Breast epithelium (tissue), 4 donors: ENCODE results near the gene UGT1A4. TPM values are rescaled to one million over a fixed set of nuclear protein-coding genes. Genes with fewer than 3 reads are reported as not detected.

ENCODE experiments used
- DNase-seq, 2 donors: peaks; one replicate each; pipeline ENCODE4 v3.0.0-alpha.2; 2019; ENCODE audit warnings: low spot score in 2 of 2
- H3K27ac ChIP-seq, 2 donors: fragments of 200-600 bp; sonication (generic) in 1 of 2; one replicate each; pipeline ENCODE4 v1.5.1; 2016 to 2019; ENCODE audit warnings: mild to moderate bottlenecking in 1 of 2
- H3K27me3 ChIP-seq, 2 donors: fragments of 200-600 bp; sonication (generic) in 1 of 2; one replicate each; pipeline versions ENCODE4 v1.5.1 to v1.6.0; 2017 to 2019; ENCODE audit warnings: control low read depth in 1 of 2, mild to moderate bottlenecking in 1 of 2
- H3K36me3 ChIP-seq: fragments of 200-600 bp; one replicate; pipeline ENCODE4 v1.5.1; 2019
- H3K4me1 ChIP-seq, 2 donors: fragments of 200-600 bp; sonication (generic); one replicate each; pipeline ENCODE4 v1.5.1; 2016 to 2019; ENCODE audit warnings: control low read depth in 1 of 2
- H3K4me3 ChIP-seq, 3 donors: fragments of 200-600 bp; sonication (generic); 1 replicate in 2 of 3; 2 replicates in 1 of 3; pipeline ENCODE4 v1.5.1; 2016 to 2019; ENCODE audit warnings: mild to moderate bottlenecking in 3 of 3, moderate library complexity in 2 of 3
- H3K9me3 ChIP-seq, 2 donors: fragments of 200-600 bp; sonication (generic) in 1 of 2; one replicate each; pipeline ENCODE4 v1.5.1; 2016 to 2019; ENCODE audit warnings: control low read depth in 1 of 2
- POLR2A ChIP-seq: fragments of 450-650 bp; IDR thresholded peaks from one replicate; pipeline ENCODE4 v1.6.1; 2016; ENCODE audit warnings: antibody characterized with exemption, mild to moderate bottlenecking, moderate library complexity
- POLR2AphosphoS5 ChIP-seq, 3 donors: sonication (generic); formaldehyde crosslinking; IDR thresholded peaks; one replicate each; pipeline ENCODE4 v1.6.1; 2017; ENCODE audit warnings: antibody characterized with exemption in 3 of 3
- intact Hi-C: fragments of 100-400 bp; cut with DNase I; formaldehyde crosslinking; loops from one replicate; pipeline ENCODE4 v1.15.1; 2023; ENCODE audit warnings: low total_unique reads
- total RNA-seq, 3 donors: library from RNA; depleted of rRNA; stranded (reverse); fragments of >200 nt; gene quantifications; one replicate each; pipeline ENCODE4 v1.1.0, GENCODE V29; 2016
- TF ChIP-seq, protein P1 (sequence below), 3 donors: fragments of 450-650 bp; IDR thresholded peaks; one replicate each; pipeline ENCODE4 v1.5.1; 2016 to 2017; ENCODE audit warnings: antibody characterized with exemption in 3 of 3, mild to moderate bottlenecking in 3 of 3, moderate library complexity in 3 of 3

Gene UGT1A4
- total RNA-seq, 3 donors from 2014 or later, result not detected

GRCh38 chr2:233674995-233675394 lies 43.5 kb upstream of the UGT1A4 start:
- intact Hi-C loops, result no loop called here
- Histone ChIP-seq H3K4me1 (no peaks in the 10 kb centered on the region), H3K36me3 (no peaks in the 10 kb centered on the region), H3K27ac (no peak overlapping the region), H3K4me3 (no peak overlapping the region), H3K9me3 (no peaks in the 10 kb centered on the region), H3K27me3 (no peaks in the 10 kb centered on the region)
- TF ChIP-seq, protein P1, sequence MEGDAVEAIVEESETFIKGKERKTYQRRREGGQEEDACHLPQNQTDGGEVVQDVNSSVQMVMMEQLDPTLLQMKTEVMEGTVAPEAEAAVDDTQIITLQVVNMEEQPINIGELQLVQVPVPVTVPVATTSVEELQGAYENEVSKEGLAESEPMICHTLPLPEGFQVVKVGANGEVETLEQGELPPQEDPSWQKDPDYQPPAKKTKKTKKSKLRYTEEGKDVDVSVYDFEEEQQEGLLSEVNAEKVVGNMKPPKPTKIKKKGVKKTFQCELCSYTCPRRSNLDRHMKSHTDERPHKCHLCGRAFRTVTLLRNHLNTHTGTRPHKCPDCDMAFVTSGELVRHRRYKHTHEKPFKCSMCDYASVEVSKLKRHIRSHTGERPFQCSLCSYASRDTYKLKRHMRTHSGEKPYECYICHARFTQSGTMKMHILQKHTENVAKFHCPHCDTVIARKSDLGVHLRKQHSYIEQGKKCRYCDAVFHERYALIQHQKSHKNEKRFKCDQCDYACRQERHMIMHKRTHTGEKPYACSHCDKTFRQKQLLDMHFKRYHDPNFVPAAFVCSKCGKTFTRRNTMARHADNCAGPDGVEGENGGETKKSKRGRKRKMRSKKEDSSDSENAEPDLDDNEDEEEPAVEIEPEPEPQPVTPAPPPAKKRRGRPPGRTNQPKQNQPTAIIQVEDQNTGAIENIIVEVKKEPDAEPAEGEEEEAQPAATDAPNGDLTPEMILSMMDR (IDR thresholded peaks at IDR 0.05), result no peak
- no peak for TF ChIP-seq POLR2AphosphoS5 (IDR thresholded peaks at IDR 0.05)
- no peak for TF ChIP-seq POLR2A
- DNase-seq, result no peak

GRCh38 chr2:233676046-233676445 lies 42.5 kb upstream of the UGT1A4 start:
- Histone ChIP-seq H3K4me1 (no peaks in the 10 kb centered on the region), H3K27ac (no peak overlapping the region), H3K36me3 (no peaks in the 10 kb centered on the region), H3K27me3 (no peaks in the 10 kb centered on the region), H3K9me3 (no peaks in the 10 kb centered on the region), H3K4me3 (no peak overlapping the region)
- intact Hi-C loops, result no loop called here
- no peak for DNase-seq
- no peak for TF ChIP-seq POLR2AphosphoS5 (IDR thresholded peaks at IDR 0.05)
- TF ChIP-seq, protein P1 (IDR thresholded peaks at IDR 0.05), result no peak
- TF ChIP-seq POLR2A, result no peak

DNA sequence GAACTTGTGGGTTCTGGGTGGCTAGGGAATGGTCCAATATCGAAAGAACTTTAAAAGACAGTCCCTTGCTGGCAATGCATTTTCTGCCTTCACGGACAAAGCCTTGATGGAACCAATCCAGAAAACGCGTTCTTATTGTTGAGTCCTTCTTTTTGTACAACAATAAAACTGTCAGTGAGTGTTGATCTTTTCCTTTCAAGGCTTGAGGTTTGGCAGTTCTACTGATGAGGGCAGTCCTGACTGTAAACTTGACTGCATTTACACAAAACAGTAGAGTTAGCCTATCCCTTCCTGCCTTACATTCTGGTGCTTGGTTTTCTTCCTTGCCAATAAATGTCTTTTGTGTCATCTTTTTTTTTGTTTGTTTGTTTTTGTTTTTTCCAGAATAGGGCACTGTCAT lies 39.3 kb upstream of the UGT1A4 start:
- intact Hi-C loops, result no loop called here
- Histone ChIP-seq H3K9me3 (no peaks in the 10 kb centered on the region), H3K27me3 (no peaks in the 10 kb centered on the region), H3K4me1 (no peaks in the 10 kb centered on the region), H3K4me3 (no peak overlapping the region), H3K36me3 (no peaks in the 10 kb centered on the region), H3K27ac (no peak overlapping the region)
- TF ChIP-seq POLR2AphosphoS5 (IDR thresholded peaks at IDR 0.05) (no peak), POLR2A (no peak)
- TF ChIP-seq, protein P1 (IDR thresholded peaks at IDR 0.05), result no peak
- no peak for DNase-seq

GRCh38 chr2:233680361-233681045 lies 38.0 kb upstream of the UGT1A4 start:
- H3K4me1 ChIP-seq, result no peaks in the 10 kb centered on the region
- DNase-seq, result no peak
- no peaks in the 10 kb centered on the region for H3K27me3 ChIP-seq
- no peaks in the 10 kb centered on the region for H3K9me3 ChIP-seq
- TF ChIP-seq POLR2AphosphoS5 (IDR thresholded peaks at IDR 0.05), result no peak
- TF ChIP-seq, protein P1 (IDR thresholded peaks at IDR 0.05), result no peak
- no peak for TF ChIP-seq POLR2A
- no peaks in the 10 kb centered on the region for H3K36me3 ChIP-seq
- H3K4me3 ChIP-seq, result no peak overlapping the region
- H3K27ac ChIP-seq, result no peak overlapping the region
- intact Hi-C loops, result no loop called here

GRCh38 chr2:233681521-233682099 lies 36.9 kb upstream of the UGT1A4 start, which contains the start of gene UGT1A7:
Gene UGT1A7, plus strand, starts transcription at chr2:233681901. Its CDS starts 37 bp downstream, at chr2:233681938.
- Histone ChIP-seq H3K27me3 (no peaks in the 10 kb centered on the region), H3K4me1 (no peaks in the 10 kb centered on the region), H3K9me3 (no peaks in the 10 kb centered on the region), H3K4me3 (no peak within 1 kb of the TSS), H3K27ac (no peak within 1 kb of the TSS), H3K36me3 (no peaks in the 10 kb centered on the region)
- no peak for TF ChIP-seq POLR2AphosphoS5 (IDR thresholded peaks at IDR 0.05)
- TF ChIP-seq, protein P1 (IDR thresholded peaks at IDR 0.05), result no peak
- TF ChIP-seq POLR2A, result no peak
- intact Hi-C loops, result no loop called here
- DNase-seq, result no peak
